ENCODE data around the gene ATP5MC2.
A peak's percentile ranks its signal among the peaks of the same experiment; 100 is the strongest.
"Not testable (repeated sequence)": the region's sequence is repeated elsewhere in the genome, so short reads cannot be mapped to it uniquely, and the experiment has no call there.

Gene ATP5MC2

DNA sequence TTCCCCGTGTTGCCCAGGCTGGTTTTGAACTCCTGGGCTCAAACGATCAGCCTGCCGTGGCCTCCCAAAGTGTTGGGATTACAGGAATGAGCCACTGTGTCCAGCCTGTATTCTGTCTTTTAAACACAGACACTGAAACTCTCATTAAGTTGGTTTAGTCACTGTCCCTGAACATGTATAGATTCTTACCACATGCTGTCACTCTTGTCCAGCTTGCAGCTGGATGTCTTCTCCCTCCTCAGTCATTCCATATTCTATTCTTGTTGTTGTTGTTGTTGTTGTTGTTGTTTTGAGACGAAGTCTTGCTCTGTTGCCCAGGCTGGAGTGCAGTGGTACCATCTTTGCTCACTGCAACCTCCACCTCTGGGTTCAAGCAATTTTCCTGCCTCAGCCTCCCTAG lies 12.3 kb upstream of the ATP5MC2 start:
- DNase-seq: no peak

DNA sequence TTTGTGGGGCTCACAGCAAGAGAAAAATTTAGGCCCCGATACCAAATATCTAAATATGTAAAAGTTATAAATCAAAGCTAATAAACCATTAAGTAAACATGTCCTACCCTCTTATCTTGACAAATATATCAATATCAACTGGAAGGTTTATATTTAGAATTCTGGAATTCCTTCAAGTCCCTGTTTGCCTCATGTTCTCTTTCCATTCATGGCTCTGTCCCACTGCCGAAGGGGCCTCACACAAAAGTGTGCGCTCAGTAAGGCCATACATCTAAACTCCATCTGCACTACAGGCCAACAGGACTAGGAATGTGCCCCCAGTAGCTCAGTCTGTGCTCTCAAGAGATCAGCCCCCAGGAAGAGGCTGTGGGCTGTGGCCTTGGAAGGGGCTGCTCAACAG lies 10.6 kb upstream of the ATP5MC2 start:
- no peak for DNase-seq

DNA sequence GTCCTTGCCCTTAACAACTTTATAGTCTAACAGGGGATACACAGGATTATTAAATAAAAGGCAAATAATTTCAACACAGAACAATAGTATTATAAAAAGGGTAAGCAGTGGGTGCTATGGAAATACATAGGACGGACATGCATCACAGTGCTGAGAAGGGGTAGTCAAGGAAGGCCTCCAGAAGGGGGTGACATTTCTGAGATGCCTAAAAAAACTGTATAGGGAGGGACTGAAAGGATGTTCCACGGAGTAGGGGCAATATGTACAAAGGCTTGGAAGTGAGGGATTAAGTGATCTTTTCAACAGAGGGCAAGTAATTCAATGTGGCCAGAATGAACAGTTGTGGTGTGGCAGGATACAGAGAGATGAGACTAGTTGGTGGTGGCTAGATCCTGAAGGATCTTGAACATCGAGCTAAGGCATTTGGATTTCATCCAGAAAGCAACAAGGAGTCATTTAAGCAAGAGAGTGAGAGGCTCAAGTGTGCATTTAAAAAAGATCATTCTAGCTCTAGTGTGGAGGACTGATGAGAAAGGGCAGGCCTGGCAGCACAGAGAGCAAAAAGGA lies 8.9 kb upstream of the ATP5MC2 start:
- no peak for DNase-seq

DNA sequence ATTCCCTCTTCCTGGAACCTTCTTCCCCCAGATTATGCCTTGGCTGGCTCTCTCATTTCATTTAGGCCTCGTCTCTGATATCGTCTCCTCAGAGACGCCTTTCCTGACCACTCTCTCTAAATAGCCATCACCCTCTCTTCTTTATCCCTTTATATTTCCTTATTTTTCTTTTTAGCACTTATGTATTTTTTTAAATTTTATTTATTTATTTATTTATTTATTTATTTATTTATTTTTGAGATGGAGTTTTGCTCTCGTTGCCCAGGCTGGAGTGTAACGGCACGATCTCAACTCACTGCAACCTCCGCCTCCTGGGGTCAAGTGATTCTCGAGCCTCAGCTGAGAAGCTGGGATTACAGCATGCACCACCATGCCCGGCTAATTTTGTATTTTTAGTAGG lies 8.1 kb upstream of the ATP5MC2 start:
- DNase-seq: no peak

DNA sequence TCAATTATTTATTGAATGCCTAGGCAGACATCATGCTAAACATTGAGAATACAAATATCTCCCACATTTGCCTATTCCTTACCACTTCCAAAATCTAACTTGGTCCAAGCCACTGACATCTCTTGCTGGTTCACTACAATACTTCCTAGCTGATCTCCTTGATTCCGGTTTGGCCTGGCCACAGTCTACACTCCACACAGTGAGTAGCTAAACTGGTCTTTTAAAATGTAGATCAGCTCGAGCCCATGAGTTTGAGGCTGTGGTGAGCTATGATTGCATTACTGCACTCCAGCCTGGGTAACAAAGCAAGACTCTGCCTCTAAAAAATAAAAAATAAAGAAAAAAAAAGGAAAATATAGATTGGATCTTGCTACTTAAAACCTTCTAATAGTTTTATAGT lies 7.6 kb upstream of the ATP5MC2 start:
- no peak for DNase-seq

DNA sequence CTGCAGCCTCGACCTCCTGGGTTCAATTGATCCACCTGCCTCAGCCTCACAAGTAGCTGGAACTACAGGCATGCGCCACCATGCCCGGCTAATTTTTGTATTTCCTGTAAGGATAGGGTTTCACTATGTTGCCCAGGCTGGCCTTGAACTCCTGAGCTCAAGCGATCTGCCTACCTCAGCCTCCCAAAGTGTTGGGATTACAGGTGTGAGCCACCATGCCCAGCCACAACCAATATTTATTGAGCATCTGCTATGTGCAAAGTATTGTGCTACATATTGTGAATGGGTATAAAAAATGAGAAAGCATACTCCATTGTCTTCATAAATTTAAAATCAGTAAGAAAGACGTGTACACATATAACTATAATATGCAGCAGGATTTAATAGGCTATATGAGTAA lies 4.2 kb upstream of the ATP5MC2 start:
- DNase-seq: not testable (repeated sequence)

DNA sequence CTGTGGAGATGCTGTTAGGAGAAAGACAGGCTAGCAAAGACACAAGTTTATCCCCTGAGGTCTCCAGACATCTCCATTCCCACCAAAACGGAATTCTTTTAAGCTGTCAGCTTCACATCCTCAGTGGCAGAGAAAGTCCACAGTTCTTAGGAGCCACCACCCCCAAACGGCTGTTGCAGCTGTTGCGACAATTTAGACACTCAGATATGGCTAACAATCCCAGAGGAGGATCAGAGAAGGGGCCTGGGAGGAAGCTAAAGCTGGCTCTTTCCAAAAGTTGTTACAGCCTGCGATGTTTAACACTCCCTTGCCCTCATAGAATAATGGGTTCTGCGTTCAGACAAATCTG lies 1.9 kb upstream of the ATP5MC2 start:
- DNase-seq: no peak

DNA sequence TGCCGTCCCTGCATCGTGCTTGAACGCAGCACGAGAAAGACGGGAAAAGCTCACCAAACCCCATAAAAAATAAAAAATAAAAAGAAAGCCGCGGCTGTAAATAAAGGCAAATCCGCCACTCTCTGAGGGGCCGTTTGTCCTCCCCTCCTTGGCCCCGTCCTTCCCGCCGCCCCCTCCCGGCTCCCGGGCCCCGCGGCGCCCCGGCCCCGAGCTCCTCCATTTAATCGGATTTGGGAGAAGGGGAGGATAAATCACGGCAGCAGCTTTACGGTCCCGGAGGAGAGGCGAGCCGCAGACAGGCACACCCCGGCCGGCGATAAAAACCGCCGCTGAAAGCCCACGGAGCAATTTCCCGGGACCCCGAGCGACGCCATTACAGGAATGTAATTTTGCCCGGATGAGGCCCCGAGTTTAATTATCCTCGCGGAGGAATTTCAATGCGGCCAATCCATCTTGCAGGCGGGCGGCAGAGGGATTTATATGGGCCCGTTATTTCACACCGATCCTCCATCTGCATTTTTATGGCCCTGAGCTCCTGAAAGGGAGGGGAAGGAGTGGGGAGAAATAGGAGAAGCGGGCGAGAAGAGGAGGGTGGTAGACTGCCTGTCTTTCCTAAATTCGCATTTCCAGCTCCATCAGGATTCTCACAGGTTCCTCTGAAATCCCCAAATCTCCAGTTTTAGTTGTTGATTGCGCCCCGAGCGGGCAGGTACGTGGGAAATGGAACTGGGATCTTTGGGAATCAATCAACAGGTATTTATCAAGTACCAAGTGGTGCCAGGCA lies 1.3 kb upstream of the ATP5MC2 start:
- no peak for DNase-seq

DNA sequence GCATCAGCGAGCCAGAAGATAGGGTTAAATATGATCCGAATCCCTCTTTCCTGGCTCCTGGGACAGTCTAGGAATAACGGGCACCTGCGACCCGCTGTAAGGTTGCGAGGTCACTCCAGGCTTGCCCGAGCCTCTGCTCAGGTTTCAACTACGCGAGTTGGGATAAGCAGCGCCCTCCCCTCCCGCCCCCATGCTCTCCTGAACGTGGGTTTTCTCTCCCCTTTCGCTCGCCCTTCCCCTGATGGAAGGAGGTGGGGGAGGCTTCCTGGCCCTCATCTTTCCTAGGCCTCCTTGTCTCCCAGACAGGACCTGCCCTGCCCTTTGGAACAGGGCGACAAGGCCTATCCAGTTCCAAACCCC lies 753 bp upstream of the ATP5MC2 start:
- no peak for DNase-seq

DNA sequence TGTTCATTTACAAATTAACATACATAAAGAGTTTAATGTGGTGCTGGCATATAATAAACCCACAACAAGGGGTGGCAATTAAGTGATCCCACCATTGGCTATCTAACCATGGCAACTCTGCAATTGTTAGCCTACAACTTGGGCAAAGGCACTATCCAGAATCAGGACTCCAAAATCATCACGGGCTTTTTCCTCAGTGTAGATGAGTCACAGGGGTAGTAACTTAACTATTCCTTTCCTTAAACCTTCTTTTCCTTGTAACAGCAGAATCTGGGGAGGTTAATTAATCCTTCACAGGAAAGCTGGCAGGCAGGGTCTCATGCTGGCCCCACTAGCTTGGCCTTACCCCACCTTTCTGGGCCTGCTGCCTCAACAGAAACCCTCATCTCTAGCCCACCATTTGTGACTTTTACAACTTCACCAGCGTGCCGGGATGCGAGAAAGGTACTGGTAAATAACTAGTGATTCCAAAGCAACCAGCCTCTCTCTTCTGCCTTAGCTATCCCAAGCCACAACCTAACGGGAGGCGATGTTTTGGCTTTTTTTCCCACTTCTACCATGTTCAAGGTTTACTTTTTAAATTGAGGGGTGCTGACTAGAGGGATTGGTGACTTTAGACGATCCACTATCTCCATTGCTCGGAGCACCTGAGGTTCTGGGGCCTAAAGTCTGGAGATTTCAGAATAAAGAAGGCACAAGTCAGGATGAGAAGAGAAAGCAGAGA lies 744 bp downstream of the ATP5MC2 start:
- DNase-seq: no peak

DNA sequence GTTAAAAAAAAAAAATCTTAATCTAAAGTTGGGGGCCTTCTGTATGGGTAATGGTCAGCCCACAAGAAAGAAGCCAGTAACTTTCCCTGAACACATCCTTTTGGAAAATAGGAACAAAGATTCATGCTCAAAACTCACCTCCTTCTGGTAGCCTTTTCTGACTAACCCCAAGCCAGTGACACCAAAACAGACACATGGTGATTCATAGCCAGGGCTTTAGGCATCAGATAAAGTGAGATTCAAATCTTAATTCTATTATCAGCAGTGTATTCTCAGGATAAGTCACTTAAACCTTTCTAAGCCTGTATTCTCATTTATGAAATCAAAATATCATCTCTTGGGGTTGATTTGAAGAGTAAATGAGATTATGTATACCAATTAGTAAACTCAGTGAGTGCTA lies 4.9 kb downstream of the ATP5MC2 start:
- DNase-seq: no peak

DNA sequence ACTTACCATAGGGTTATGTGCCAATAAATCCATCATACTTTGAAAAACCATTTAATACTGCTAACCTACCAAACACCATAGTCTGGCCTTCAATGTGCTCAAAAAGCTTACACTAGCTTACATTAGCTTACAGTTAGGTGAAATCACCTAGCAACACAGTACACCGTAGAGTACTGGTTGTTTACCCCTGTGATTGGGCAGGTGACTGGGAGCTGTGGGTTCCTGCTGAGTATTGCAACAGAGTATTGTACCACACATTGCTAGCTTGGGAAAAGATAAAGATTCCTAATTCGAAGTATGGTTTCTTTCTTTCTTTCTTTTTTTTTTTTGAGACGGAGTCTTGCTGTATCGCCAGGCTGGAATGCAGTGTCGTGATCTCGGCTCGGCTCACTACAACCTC lies 5.6 kb downstream of the ATP5MC2 start:
- no peak for DNase-seq

DNA sequence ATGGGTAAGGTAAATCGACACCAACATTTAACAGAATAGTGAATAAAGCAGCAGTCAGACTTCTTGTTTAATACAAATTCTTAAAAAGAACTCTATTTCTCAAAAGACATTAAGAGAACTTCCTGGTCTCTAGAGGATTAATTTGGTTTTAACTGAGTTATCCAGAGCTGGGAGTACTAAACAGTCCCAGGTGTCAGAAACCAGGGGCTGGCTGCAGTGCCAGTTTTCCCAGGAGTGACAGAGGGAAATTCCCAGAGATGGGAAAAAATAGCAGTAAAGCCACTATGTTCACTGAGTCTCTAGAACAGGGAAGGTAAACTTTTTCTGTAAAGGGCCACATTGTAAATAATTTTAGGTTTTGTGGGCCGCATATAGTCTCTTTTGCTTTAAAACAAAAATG lies 8.8 kb downstream of the ATP5MC2 start:
- DNase-seq: no peak

DNA sequence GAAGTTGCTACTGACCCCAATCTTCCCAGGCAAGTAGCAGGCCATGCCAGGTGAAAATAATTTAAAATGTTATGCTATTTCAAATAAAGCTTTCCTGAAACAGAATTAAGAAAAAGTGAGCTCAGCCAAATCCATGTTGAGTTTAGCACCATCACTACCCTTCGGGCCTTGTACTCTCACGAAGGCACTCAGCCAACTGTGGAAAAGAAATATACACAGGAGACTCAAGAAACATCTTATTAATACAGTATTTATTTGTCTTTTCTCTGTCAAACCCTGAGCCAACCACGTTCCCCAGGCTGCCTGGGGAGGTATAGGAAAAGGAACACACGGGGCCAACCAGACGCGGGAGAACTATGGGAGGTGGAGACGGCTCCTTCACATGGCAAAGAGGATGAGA lies 10.9 kb downstream of the ATP5MC2 start:
- DNase-seq: no peak

DNA sequence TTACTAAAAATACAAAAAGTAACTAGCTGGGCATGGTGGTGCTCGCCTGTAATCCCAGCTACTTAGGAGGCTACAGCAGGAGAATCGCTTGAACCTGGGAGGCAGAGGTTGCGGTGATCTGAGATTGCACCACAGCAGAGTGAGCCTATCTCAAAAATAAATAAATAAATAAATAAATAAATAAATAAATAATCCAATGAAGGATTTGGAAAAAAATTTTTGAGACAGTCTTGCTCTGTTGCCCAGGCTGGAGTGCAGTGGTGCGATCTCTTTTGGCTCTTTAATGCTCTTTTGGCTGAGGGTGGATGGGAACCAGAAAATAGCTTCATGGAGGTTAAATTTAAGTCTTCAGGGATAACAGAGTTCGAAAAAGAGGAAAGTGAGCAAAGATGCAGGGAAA lies 11.7 kb downstream of the ATP5MC2 start:
- no peak for DNase-seq

DNA sequence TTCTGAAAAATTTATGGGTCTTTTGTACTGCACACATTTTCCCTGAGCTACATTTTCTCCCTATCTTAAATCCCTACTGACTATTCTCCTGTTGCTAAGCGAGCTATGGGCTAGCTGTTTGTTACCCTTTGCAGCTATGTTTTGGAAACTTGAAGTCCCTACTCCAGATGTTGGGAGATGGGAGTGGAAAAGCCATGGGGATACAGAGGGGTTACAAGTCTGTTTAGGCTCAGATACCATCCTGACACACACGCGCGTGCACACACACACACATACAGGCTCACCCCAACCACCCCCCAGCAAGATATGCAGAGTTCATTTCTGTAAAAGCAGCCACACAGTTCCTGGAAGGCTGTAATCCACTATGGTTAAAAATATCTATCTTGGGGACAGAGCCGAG lies 15.8 kb downstream of the ATP5MC2 start:
- no peak for DNase-seq

DNA sequence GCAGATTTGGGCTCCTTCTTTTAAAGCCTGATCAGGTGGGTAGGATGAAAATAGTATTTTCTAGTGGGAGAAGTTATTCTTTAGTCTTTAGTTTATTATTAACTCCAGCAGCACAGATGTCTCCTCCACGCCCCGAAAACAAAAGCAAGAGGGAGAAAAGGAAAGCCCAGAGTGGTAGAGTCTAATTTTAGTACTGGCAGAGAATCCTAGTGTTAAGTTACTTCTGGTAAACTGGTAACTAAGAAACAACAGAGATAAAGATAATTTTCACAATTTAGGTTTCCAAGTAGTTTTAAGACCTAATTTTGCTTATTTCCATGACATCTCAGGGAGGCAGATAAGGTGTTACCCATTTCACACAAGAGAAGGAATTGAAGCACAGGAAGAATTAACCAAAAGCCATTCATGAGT lies 16.3 kb downstream of the ATP5MC2 start:
- peak; percentile 44 for DNase-seq

DNA sequence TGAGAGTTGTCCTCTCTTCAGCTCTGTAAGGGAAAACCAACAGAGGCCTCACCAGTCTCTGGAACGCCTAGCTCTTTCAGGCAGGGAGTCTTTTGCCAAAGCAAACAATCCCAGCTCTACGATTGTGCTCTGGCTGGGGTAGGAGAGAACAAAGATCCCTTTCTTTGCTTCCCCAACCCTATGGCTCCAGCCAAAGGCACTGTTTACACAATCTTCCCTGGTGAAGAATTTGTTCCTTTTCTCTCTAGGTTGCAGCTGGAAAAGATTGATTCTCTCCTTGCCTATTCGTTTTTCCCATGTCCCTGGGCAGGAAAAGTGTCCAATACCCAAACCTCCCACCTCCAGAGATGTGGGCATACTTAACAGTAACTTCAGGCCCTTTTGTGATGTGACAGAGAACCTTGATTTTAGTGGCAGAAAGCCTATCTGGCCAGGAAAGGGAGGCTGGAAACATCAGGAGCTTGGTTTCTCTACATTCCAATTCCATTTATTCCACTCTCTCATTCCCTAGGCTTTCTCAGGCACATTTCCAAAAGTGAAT lies 16.8 kb downstream of the ATP5MC2 start:
- peak; percentile 88 for DNase-seq

DNA sequence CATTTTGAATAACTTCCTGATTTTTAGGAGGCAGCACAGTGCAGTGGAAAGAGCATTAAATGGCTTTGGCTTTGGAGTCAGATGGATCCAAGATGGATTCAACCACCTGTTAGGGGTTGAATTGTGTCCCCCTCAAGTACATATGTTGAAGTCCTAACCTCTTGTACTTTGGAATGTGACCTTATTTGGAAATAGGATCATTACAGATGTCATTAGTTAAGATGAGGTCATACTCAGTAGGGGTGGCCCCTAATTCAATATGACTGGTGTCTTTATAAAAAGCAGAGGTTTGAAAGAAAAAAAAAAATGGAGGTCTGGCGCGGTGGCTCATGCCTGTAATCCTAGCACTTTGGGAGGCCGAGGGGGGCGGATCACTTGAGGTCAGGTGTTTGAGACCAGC lies 18.8 kb downstream of the ATP5MC2 start:
- no peak for DNase-seq

DNA sequence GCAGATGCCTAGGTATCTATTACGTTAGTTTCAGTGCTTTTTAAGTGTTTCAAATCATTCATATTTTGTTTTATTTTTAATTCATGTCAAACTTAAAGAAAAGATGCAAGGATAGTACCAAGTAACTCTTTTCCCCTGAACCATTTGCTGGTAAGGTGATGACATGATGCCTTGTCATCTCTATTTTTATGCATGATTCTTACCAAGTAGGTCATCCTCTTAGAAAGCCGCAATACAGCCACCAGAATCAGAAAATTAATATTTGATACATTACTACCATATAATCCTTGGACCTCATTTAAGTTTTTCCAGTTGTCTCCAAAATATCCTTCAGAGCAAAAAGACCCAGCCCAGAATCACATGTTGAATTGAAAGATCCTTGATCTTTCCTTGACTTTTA lies 22.3 kb downstream of the ATP5MC2 start:
- no peak for DNase-seq

DNA sequence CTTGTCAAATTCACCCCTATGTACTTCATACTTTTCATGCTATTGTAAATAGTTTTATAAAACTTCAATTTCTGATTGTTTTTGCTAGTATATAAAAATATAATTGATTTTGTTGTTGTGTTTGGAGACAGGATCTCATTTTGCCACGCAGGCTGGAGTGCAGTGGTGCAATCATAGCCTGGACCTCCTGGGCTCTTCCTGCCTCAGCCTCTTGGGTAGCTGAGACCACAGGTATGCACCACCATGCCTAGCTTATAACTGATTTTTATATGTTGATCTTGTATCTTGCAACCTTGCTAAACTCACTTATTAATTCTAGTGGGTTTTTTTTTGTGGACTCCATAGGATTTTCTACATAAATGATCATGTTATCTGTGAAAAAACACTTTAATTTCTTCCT lies 23.5 kb downstream of the ATP5MC2 start:
- no peak for DNase-seq

DNA sequence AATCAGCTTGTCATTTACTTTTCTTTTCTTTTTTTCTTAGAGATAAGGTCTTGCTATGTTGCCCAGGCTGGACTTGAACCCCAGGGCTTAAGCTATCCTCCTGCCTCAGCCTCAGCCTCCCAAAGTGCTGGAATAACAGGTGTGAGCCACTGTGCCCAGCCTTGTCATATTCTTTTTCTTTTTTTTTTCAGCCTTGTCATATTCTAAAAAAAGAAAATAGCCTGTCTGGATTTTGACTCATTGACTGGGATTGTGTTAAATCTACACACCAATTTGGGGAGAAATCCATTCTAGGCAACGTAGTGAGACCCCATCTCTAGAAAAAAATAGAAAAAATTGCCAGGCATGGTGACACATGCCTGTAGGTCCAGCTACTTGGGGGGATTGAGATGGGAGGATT lies 24.1 kb downstream of the ATP5MC2 start:
- no peak for DNase-seq

DNA sequence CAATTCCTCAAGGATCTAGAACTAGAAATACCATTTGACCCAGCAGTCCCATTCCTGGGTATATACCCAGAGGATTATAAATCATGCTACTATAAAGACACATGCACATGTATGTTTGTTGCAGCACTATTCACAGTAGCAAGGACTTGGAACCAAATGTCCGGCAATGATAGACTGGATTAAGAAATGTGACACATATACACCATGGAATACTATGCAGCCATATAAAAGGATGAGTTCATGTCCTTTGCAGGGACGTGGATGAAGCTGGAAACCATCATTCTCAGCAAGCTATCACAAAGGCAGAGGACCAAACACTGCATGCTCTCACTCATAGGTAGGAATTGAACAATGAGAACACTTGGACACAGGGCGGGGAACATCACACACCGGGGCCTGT lies 29.6 kb downstream of the ATP5MC2 start:
- not testable (repeated sequence) for DNase-seq

DNA sequence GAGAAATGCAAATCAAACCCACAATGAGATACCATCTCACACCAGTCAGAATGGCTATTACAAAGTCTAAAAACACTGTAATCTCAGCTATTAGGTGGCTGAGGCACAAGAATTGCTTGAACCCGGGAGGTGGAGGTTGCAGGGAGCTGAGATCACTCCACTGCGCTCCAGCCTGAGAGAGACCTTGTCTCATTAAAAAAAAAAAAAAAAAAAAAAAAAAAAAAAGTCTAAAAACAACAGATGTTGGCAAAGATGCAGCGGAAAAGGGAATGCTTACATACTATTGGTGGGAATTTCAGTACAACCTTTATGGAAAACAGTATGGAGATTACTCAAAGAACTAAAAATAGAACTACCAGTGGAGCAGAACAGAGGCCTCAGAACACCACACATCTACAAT lies 30.7 kb downstream of the ATP5MC2 start:
- DNase-seq: peak; percentile 35

Data from NCI-H446 treated with DMSO at 0.1 percent for 48 hours (cell line).